Glutamatergic neuron (in vitro differentiated cells): ENCODE data around the gene ARSD. TPM values are rescaled to one million over a fixed set of nuclear protein-coding genes. Genes with fewer than 3 reads are reported as not detected.

ENCODE experiments used
- DNase-seq: peaks from one replicate; pipeline ENCODE4 v3.0.0; 2022
- H3K27ac Mint-ChIP-seq: one replicate; pipeline ENCODE4 v1.8.0; 2020; ENCODE audit warnings: mild to moderate bottlenecking, mixed read lengths, inconsistent platforms; ENCODE audit not compliant: unreplicated experiment
- H3K27me3 Mint-ChIP-seq: one replicate; pipeline ENCODE4 v1.8.0; 2020; ENCODE audit warnings: mild to moderate bottlenecking, moderate library complexity, mixed read lengths, inconsistent platforms; ENCODE audit not compliant: unreplicated experiment
- H3K36me3 Mint-ChIP-seq: one replicate; pipeline ENCODE4 v1.8.0; 2020; ENCODE audit warnings: mild to moderate bottlenecking, mixed read lengths, inconsistent platforms; ENCODE audit not compliant: unreplicated experiment
- H3K4me1 Mint-ChIP-seq: one replicate; pipeline ENCODE4 v1.8.0; 2020; ENCODE audit warnings: mild to moderate bottlenecking, low read depth, mixed read lengths, inconsistent platforms; ENCODE audit not compliant: unreplicated experiment
- H3K4me3 Mint-ChIP-seq: one replicate; pipeline ENCODE4 v1.8.0; 2020; ENCODE audit warnings: mild to moderate bottlenecking, mixed read lengths, inconsistent platforms; ENCODE audit not compliant: unreplicated experiment
- H3K9me3 Mint-ChIP-seq: one replicate; pipeline ENCODE4 v1.8.0; 2020; ENCODE audit warnings: mild to moderate bottlenecking, moderate library complexity, mixed read lengths, inconsistent platforms; ENCODE audit not compliant: unreplicated experiment
- CTCF ChIP-seq: fragments of 200-600 bp; sonication (generic); IDR thresholded peaks from one replicate; pipeline ENCODE4 v1.5.0; 2021; ENCODE audit not compliant: partially characterized antibody, unreplicated experiment
- total RNA-seq: library from RNA; stranded (reverse); fragmentation: NEBNext Ultra II Directional; extraction: Animal tissue kit (Norgen Biotek cat#: 25700); gene quantifications from one replicate; pipeline ENCODE4 v1.2.1, GENCODE V29; 2021; ENCODE audit not compliant: unreplicated experiment

The ARSD gene
- total RNA-seq, 1 donor from 2014 or later, result 13.3 TPM

GRCh38 chrX:2921750-2922149, 7.4 kb downstream of the ARSD start:
- H3K36me3 Mint-ChIP-seq, result peaks cover 16% of the 10 kb centered on the region
- no peak for TF ChIP-seq CTCF
- H3K27ac Mint-ChIP-seq, result no peak overlapping the region
- peaks cover 2% of the 10 kb centered on the region for H3K9me3 Mint-ChIP-seq
- no peak overlapping the region for H3K4me3 Mint-ChIP-seq
- H3K27me3 Mint-ChIP-seq, result peaks cover 3% of the 10 kb centered on the region
- no peaks in the 10 kb centered on the region for H3K4me1 Mint-ChIP-seq
- no peak for DNase-seq

GRCh38 chrX:2921193-2921592, 7.9 kb downstream of the ARSD start:
- Mint-ChIP-seq H3K36me3 (peaks cover 21% of the 10 kb centered on the region), H3K27me3 (peaks cover 2% of the 10 kb centered on the region), H3K9me3 (peaks cover 5% of the 10 kb centered on the region), H3K27ac (no peak overlapping the region), H3K4me3 (no peak overlapping the region), H3K4me1 (no peaks in the 10 kb centered on the region)
- DNase-seq, result no peak
- no peak for TF ChIP-seq CTCF

DNA sequence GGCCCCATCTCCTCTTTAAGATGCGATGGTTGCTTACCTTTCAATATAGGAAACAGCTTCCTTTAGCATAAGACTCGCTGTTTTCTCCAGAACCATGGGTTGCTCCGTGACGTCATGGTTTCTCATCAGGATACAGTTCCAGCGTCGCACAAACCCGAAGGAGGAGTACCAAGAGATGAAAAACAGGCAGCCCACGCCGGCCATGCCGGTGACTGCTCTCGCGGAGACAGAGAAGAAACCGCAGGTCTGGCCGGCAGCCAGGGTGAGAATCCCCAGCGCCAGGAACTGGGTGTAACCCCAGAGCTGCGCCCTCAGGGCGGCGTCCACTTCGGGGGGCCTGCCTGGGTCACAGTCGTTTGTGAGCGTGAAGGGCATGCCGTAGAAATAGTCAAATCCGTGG, 11.4 kb downstream of the ARSD start:
- Mint-ChIP-seq H3K36me3 (peaks cover 21% of the 10 kb centered on the region), H3K9me3 (peaks cover 6% of the 10 kb centered on the region)

GRCh38 chrX:2913118-2913517, 16.0 kb downstream of the ARSD start:
- H3K27me3 Mint-ChIP-seq, result peaks cover 4% of the 10 kb centered on the region
- no peak for TF ChIP-seq CTCF
- H3K4me1 Mint-ChIP-seq, result no peaks in the 10 kb centered on the region
- DNase-seq, result no peak
- H3K27ac Mint-ChIP-seq, result no peak overlapping the region
- peaks cover 4% of the 10 kb centered on the region for H3K9me3 Mint-ChIP-seq
- H3K36me3 Mint-ChIP-seq, result peaks cover 8% of the 10 kb centered on the region
- H3K4me3 Mint-ChIP-seq, result no peak overlapping the region

More for the DNA sequence above, 11.4 kb downstream of the ARSD start:
- Mint-ChIP-seq H3K27me3 (peaks cover 3% of the 10 kb centered on the region), H3K27ac (no peak overlapping the region), H3K4me3 (no peak overlapping the region), H3K4me1 (no peaks in the 10 kb centered on the region)
- TF ChIP-seq CTCF, result no peak
- DNase-seq, result no peak

DNA sequence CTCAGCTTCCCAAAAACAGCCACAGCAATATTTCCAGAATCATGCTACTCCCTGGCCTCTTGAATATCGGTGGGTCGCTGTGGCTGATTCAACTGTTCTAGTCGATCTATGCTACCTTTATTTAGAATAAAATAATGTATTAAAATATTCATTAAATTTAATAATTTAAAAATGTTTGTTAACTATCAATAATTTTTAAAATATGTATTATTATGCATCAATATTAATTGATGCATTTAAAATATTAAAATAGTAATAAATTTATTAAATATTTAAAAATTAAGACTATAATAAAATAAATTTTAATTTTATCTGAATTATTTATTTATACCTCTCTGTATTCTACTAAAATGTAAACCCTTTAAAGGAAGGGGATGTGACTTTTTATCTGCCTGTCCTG, 19.0 kb downstream of the ARSD start:
- Mint-ChIP-seq H3K27me3 (peaks cover 6% of the 10 kb centered on the region), H3K4me3 (no peak overlapping the region), H3K27ac (no peak overlapping the region), H3K36me3 (peaks cover 9% of the 10 kb centered on the region), H3K4me1 (no peaks in the 10 kb centered on the region), H3K9me3 (peaks cover 1% of the 10 kb centered on the region)
- no peak for TF ChIP-seq CTCF
- no peak for DNase-seq
